Measurements from ENCODE around the gene EXOC4.
"Not testable (repeated sequence)": the region's sequence is repeated elsewhere in the genome, so short reads cannot be mapped to it uniquely, and the experiment has no call there.

The EXOC4 gene

DNA sequence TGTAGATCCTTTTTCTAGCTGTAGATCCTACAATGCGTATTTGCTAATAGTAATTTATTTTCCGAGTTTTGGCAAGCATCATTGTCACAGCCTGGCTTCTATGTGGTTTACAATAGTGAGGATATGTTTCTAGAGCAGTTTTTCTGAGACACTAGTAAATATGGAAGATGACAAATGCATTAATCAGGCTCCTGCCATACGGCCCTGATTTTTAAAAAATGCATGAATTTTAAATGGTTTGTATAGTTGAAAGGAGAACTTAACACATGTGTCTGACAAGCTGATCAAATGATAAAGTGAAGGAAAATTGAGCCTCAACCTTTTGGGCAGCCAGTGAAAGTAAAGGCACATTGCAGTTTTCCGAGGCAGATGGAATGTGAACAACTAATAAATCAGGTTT lies 354.1 kb downstream of the EXOC4 start:
- H3K4me3 ChIP-seq (ENCODE audit: low read depth, low read length): no peak overlapping the region

DNA sequence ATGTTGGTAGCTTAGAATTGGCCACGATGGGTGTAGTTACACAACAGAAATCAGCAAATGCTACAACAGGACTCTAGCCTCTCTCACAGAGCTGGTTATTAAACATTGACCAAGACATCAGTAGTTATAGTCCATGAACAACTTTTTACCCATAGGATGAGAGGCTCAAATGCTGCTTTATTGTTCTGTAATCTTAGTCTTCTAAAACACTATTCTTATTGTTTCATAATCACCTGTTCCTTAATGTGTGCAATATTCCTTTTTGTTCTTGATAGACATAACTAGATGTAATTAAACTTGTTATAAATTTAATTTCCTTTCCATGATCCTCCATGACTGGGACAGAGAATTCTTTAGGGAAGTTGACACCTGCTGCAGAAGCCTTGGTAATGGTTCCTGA lies 356.9 kb downstream of the EXOC4 start:
- no peak overlapping the region for H3K4me3 ChIP-seq (ENCODE audit: low read depth, low read length)

DNA sequence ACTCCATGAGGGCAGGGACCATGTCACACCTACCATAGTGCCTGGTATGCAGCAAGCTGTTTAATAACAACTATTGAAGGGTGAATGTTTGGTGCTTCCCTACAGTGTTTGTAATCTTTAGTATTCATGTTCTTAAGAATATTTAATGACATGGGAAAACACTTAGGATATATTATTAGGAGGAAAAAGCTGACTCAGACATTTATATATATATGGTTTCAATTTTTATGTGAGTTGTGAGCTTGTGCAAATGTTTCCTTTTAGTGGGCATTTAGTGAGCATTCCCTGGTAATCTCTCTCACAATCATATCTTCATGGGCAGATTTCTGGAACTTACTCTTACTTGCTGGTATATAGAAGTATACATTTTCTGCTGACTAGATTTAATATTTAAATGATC lies 359.1 kb downstream of the EXOC4 start:
- H3K4me3 ChIP-seq (ENCODE audit: low read depth, low read length): no peak overlapping the region

DNA sequence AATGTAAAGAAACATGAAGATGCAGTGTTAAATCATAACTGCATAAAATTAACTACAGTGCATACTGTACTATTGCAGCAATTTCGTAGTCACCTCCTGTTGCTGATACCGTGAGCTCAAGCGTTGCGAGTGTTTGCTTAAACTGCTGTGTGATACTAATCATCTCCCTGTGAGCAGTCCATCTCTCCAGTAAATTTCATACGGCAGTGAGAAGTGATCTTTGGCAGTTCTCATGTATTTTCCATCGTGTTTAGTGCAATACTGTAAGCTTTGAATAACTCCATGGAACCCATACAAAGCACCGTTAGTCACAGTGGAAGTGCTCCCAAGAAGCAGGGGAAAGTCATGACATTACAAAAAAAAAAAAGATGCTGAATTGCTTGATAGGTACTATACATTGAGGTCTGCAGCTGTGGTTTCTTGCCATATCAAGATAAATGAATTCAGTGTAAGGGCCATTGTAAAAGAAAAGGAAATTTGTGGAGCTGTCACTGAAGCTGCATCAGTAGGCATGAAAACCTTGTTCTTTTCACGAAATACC lies 360.4 kb downstream of the EXOC4 start:
- H3K4me3 ChIP-seq (ENCODE audit: low read depth, low read length): no peak overlapping the region

DNA sequence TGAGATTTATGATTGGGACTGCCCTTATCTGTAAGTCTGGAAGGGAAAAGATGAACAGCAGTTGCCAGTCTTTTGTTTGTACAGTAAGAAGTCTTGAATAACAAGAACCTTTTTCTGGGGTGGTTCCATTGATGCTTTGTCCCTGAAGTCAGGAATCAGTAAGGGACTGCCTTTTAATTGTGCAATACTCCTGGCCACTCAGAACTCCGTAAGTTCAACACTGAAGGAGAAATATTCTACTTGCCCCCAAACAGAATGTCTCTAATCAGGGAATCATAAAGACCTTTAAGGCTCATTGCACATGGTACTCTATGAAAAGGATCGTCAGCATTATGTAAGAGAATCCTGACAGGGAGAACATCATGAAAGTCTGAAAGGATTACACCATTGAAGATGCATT lies 361.4 kb downstream of the EXOC4 start:
- no peak overlapping the region for H3K4me3 ChIP-seq (ENCODE audit: low read depth, low read length)

DNA sequence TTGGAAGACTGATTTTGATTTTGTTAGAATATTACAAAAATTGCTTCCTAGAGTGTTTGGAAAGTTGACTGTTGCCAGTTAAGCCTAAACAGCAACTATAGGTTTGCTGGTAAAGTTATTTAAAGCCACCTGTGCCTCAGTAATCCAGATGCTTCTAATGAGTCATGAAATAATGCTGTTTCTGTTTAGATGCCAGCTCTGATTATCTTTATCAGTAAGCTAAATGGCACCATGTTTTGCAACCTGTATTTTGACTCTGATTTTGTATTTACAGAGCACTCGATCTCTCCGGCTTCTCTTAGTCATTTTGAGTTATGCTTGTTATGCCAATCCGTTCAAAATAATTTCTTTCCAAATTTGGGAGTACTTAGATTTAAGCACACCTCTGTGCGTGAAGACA lies 366.1 kb downstream of the EXOC4 start:
- no peak overlapping the region for H3K4me3 ChIP-seq (ENCODE audit: low read depth, low read length)

DNA sequence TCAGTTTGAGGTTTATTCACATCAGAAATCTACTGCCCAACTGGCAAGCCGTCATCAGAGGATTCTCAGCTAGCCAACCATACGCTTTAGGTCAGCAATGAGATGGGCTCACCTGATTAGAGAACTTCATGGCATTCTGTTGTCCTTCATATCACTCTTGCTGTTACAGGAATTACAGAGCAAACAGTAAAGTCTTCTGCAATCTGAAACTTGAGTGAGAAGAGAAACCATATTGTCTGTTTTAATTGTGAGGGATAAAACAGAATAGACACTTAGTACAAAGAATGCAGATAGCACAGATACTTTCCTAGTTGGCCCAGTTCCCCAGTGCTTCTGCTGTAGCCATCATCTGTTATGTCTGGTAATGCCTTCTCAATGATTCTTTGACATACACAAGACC lies 366.6 kb downstream of the EXOC4 start:
- no peak overlapping the region for H3K4me3 ChIP-seq (ENCODE audit: low read depth, low read length)

DNA sequence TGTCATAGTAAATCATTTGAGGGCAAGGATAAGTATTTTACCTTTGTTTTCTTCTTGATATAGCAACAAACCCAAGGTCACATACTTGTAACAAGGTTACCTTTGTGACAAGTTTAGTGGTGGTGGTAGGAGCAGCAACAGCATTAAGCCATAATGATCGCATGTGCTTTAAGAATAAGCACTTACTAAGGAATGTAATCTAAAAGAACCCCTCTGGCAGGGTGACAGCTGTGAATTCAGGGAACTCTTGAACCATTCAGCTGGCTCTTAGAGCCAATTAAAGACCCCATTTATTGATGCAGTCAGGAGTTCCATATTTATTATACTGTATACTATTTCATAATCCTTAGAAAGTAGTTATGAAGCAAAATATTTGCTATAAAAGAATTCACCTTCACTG lies 370.8 kb downstream of the EXOC4 start:
- no peak overlapping the region for H3K4me3 ChIP-seq (ENCODE audit: low read depth, low read length)

DNA sequence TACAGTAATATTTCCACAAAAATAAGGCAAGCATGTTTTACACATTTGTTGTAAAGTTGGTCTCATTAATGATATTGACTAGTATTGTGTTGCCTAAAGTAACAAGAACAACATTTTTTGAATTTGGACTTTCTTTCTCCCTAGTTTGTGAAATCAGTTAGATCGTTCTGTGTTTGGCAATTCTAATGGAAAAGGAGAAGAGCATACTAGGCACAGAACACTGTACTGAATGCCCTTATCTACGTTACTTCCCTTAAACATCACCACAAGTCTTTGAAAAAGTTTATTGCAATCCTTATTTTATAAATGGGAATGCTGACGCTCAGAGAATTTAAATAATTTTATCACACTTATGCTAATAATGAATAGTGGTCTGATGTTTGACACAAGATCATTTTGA lies 372.2 kb downstream of the EXOC4 start:
- H3K4me3 ChIP-seq (ENCODE audit: low read depth, low read length): no peak overlapping the region

DNA sequence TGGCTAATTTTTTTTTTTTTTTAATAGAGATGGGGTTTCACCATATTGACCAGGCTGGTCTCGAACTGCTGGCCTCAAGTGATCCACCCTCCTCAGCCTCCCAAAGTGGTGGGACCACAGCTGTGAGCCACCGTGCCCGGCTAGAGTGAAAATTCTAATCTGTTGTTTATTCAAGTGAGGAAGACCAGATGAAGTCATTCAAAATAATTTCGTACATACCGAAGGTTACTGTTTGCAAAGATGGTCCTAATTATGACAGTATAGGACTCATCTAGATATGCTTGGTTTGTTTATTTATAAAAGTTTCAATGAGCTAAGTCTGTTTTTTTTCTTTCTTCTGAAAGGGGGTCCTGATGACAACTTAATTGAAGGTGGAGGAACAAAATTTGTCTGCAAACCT lies 376.8 kb downstream of the EXOC4 start:
- H3K4me3 ChIP-seq (ENCODE audit: low read depth, low read length): no peak overlapping the region

DNA sequence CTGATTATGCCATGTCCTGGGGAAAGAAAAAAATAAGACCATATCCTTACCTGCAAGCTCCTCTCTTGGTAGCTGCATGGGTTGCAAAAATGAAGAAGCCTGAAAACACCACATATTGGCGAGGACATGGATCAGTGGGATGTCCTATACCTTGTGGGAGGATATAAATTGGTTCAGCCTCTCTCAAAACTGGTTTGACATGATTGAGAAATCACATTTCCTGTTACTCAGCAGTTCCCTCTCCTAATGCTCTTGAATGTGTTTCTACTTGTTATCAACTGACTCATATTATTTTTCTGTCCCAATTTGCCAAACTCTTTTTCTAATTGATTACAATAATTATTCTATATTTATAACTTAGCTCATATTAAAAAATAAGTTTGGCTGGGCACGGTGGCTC lies 380.2 kb downstream of the EXOC4 start:
- H3K4me3 ChIP-seq (ENCODE audit: low read depth, low read length): no peak overlapping the region

DNA sequence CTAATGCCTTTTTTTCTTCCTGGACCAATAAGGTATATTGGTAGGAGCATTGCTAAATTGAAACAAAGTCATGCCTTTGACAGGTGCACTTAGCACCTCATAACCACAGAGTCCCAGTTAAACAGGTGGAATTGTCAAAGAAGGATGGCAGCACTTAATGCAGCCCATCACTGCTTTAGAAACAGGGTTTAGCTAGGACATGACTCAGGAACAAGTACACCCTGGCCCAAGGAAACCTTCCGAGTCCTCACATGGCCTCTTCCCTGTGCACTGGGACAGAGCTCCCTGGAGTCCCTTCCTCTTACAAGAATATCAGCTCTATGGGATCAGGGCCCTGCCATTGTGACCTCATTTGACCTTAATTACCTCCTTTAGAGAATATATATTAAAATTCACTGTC lies 382.7 kb downstream of the EXOC4 start:
- H3K4me3 ChIP-seq (ENCODE audit: low read depth, low read length): no peak overlapping the region

DNA sequence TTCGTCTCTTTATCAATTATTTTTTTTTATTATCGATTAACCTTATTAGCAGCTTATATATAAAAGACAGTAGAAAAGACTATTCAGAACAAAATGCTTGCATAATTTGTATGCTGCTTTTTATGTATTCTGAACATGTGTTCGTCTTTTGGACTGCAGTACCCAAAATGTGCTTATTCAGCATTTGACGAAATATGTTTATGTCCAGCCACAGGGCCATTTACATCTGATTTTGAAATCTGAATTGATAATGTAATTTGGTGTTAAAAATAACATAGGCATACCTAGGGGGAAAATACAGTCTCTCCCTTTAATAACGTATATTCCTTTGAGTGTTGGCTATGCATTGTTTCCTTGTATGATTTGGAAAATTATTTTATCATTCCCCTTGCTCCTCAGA lies 386.0 kb downstream of the EXOC4 start:
- no peak overlapping the region for H3K4me3 ChIP-seq (ENCODE audit: low read depth, low read length)

DNA sequence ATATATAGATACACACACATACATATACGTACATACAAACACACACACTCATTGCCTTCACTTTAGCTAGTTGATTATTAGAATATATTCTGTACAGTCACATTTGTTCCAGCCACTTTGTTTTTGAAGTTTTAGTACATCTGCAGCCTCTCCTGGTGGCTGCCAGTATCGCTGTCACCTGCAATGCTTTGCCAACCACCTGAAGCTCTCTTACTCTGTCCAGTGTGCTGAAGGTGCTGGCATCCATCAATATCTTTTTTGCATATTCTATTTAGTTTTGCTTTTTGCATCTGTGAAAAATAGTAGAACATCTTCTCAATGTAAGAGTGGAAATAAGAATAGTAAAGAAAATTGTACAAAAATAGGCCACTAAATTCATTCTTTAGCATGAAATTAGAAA lies 388.6 kb downstream of the EXOC4 start:
- no peak overlapping the region for H3K4me3 ChIP-seq (ENCODE audit: low read depth, low read length)

DNA sequence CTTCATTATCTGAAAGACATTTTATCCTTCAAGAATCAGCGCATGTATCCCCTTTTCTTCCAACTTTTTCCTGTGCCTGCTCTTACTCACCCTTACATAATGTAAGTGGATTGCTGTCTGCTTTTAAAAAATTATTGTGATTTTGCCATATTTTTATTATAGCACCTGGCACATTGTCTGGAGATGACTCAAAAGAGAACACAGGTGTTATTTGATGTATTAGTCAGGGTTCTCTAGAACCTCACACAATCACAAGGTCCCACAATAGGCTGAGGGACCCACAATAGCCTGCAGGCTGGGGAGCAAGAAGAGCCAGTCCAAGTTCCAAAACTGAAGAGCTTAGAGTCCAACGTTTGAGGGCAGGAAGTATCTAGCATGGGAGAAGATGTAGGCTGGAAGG lies 390.0 kb downstream of the EXOC4 start:
- no peak overlapping the region for H3K4me3 ChIP-seq (ENCODE audit: low read depth, low read length)

DNA sequence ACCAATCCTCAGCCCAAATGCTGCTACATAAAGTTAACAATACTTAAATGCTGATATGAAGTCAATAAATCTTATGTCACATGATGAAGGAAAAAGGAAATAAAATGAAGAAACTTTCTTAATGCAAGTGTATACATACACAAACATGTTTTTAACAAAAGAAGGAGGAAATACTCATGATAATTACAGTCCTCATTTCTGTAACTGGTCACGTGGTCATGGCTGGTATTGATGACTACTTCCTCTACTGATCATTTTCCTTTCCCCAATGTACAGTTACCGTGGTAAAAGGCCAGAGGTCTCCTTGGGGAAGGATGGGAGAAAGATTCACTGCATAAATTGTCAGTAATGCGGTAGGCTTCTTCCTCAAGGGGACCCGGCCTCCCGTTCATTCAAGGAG lies 390.8 kb downstream of the EXOC4 start:
- H3K4me3 ChIP-seq (ENCODE audit: low read depth, low read length): not testable (repeated sequence)

DNA sequence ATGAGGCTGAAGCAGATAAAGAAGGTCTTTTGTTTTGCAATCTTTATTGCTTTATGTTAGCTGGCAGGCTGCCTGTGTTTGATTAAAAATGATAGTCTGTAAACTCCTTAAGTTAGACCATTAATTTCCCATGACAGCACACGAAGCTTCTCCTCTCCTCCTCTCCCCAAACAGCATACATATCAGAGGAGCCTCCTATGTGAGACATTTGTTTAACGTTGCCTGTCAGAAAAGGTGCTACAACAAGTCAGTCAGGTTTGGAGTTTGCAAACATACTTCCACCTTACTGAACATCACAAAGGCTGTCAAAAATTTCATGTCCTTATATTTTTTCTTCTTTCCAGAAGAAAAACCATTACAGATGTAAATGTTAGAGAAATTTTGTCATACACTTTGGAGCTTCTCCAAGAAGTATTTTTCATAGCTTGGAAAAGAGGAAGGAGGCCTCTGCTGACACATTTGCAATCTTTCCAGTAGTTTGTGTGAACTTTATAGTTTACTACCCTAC lies 393.1 kb downstream of the EXOC4 start:
- H3K4me3 ChIP-seq (ENCODE audit: low read depth, low read length): no peak overlapping the region

DNA sequence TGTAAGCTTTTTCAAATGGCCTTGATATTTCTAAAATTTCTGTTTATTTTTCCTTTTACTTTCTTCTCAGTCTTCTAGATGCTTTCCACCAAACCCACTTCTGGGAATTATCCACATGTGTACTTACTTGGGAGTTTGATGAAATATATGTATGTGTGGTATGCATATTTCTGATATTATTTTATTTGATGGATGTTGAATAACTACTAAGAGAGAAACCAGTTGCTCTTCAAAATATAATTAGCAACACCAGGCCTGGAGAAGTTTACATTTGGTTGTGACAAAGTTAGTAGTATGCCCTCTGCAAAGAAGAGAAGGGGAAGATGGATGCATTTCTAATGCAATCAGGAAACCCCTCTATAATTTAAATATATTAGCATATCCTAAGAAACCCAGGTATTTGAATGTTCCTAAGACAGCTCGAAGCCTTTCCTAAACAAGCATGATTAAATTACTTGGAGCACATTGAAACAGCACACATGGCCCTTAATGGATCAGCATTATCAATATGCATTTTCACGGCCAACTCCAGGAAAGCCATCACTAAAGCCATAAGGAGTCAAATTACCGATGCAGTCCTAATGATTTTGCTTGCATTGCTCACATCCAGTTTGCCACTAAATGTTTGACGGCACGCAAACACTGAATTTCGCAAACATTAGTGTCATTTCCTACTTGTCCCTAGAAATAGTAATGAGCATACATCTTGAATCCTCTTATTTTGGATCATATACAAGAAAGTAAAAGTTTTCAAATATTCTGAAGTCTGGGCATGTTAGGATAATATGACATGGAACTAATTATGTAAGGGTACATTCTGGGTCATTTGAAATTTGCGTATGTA lies 393.8 kb downstream of the EXOC4 start:
- H3K4me3 ChIP-seq (ENCODE audit: low read depth, low read length): no peak overlapping the region

DNA sequence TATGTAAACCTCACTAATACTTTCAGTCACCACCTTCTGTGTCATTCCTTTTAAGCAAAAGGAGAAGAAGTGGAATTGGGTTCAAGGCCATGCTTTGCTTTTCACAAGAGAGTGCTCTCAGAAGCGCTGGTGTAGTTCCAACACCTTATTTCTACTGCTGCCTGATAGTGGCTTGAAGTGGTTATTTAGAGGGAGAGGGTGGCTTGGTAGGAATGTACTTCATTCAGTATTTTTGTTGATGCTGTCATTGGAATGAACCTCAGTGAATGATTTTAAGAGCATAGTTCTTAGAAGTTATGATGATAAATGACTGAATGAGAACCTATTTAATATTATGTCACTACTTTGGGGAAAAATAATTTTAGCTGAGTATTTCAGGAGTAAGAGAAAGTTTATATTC lies 396.7 kb downstream of the EXOC4 start:
- H3K4me3 ChIP-seq (ENCODE audit: low read depth, low read length): no peak overlapping the region

DNA sequence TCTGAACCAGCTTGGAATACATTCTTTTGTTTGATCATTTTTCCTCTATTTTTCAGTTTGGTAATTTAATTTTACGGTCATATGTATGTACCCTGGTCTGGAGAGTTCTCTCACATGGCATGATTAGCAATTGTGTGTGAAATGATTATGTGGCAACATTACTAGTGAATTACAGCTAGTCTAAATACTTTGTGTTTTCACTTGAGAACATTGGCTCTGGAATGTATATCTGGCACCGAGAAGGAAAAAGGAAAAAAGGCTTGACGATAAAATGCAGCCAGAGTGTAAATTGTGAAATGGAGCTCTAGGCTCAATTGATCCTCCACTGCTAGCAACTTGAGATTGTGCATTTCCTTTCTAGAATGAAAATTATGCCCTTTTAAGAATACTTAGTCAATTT lies 397.2 kb downstream of the EXOC4 start:
- no peak overlapping the region for H3K4me3 ChIP-seq (ENCODE audit: low read depth, low read length)

DNA sequence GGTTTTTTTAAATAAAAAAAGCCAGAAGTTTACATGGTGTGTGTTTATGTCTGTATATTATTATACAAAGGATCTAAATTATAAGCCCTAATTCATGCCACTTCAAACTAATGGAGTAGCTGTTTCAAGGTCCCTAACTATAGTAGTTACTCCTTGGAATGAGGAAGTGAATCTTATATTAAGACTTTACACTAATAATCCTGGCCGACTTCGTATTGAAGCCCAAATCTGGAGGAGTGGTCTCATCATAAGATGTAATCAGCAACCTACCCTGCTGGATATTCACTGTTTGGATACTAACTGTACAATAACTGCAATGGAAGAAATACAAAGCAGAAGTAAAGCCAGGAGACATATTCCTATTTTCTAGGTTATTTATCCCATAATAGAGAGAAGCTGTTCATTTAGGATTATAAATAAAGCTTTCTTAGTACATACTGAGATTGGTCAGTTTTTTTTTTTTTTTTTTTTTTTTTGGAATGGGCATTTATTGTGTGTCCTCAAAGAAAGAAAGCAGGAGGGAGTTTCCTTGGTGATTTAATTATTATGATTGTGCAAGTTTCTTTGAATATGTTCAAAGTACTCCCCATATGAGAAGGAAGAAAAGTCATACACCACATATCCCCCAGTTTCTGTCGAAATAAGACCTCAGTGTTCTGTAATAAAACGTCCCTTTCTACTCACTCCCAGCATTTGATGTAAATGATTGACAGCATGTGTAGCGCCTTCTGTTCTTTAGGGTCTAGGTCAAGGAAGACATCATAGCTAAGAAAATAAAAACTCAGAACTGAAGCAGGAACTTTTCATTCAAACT lies 397.8 kb downstream of the EXOC4 start:
- H3K4me3 ChIP-seq (ENCODE audit: low read depth, low read length): no peak overlapping the region

DNA sequence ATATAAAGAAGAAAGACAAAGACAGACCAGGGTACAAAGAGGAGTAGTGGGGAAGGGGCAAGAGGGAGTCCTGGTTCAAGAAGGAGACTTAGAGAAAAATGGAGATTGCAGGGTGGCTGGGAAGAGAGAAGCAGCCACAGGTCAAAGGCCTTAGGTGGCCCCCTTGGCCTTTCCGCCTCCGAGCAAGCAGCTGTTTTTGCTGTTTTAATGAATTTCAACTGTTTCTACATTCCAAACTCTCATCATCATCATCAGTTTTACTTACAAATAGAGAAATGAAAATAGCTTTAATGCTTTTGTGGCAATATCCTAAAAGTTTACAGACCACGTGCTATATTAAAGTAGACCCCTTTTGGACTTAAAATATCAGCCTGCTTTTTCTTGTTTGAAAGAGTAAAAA lies 399.7 kb downstream of the EXOC4 start:
- no peak overlapping the region for H3K4me3 ChIP-seq (ENCODE audit: low read depth, low read length)

Data from iPS-11a (cell line).